CD14-positive monocyte (primary cell): ENCODE results near the gene ITPR2. TPM values are rescaled to one million over a fixed set of nuclear protein-coding genes. Genes with fewer than 3 reads are reported as not detected.

Experiments
- DNase-seq, 3 donors: peaks; one replicate each; pipeline ENCODE4 v3.0.0-alpha.2; 2011 to 2022
- H2AFZ ChIP-seq: 2 replicates; pipeline ENCODE4 v1.6.0; 2012; ENCODE audit warnings: mild to moderate bottlenecking, low read depth, low read length, inconsistent platforms; ENCODE audit not compliant: insufficient read depth, poor library complexity, severe bottlenecking
- H3K27ac ChIP-seq, 2 donors: 1 replicate in 1 of 2; 2 replicates in 1 of 2; pipeline ENCODE4 v1.5.1; 2012 to 2013; ENCODE audit warnings: low read length in 2 of 2, control low read depth in 1 of 2, inconsistent platforms in 1 of 2, low read depth in 1 of 2, mild to moderate bottlenecking in 1 of 2
- H3K27me3 ChIP-seq, 2 donors: one replicate each; pipeline versions ENCODE4 v1.6.0 to v1.6.1; 2011 to 2013; ENCODE audit warnings: low read length in 2 of 2; ENCODE audit not compliant: control insufficient read depth in 2 of 2, insufficient read depth in 2 of 2
- H3K36me3 ChIP-seq, 2 donors: replicated peaks in 1 of 2; 1 replicate in 1 of 2; 2 replicates in 1 of 2; pipeline versions ENCODE4 v1.5.1 to v1.6.1; 2012 to 2013; ENCODE audit warnings: low read length in 2 of 2, control low read depth in 1 of 2, inconsistent platforms in 1 of 2, mild to moderate bottlenecking in 1 of 2; ENCODE audit not compliant: insufficient read depth in 2 of 2, control insufficient read depth in 1 of 2
- H3K4me1 ChIP-seq, 2 donors: 1 replicate in 1 of 2; 2 replicates in 1 of 2; pipeline versions ENCODE4 v1.5.1 to v1.6.1; 2012 to 2013; ENCODE audit warnings: low read length in 2 of 2, control low read depth in 1 of 2, inconsistent platforms in 1 of 2, mild to moderate bottlenecking in 1 of 2, moderate library complexity in 1 of 2; ENCODE audit not compliant: insufficient read depth in 2 of 2, control insufficient read depth in 1 of 2
- H3K4me2 ChIP-seq: replicated peaks from 2 replicates; pipeline ENCODE3; 2012; ENCODE audit warnings: low read length, moderate library complexity, mild to moderate bottlenecking; ENCODE audit not compliant: poor library complexity, severe bottlenecking; ENCODE audit errors: extremely low read depth
- H3K4me3 ChIP-seq, 3 experiments: fragments of 200-600 bp in 1 of 3; sonication (generic) in 1 of 3; replicated peaks in 1 of 3; 1 replicate in 2 of 3; 2 replicates in 1 of 3; pipeline ENCODE4 v1.5.1; 2011 to 2013; ENCODE audit warnings: low read length in 3 of 3, mild to moderate bottlenecking in 3 of 3, control low read depth in 2 of 3, low read depth in 2 of 3, inconsistent platforms in 1 of 3, moderate library complexity in 1 of 3
- H3K79me2 ChIP-seq: 2 replicates; pipeline ENCODE4 v1.6.0; 2012; ENCODE audit warnings: mild to moderate bottlenecking, control low read depth, inconsistent platforms, low read length, moderate library complexity; ENCODE audit not compliant: insufficient read depth
- H3K9ac ChIP-seq: 2 replicates; pipeline ENCODE4 v1.6.0; 2017; ENCODE audit warnings: low read length, mild to moderate bottlenecking; ENCODE audit not compliant: insufficient read depth, poor library complexity, severe bottlenecking
- H3K9me3 ChIP-seq, 2 donors: replicated peaks in 1 of 2; 1 replicate in 1 of 2; 2 replicates in 1 of 2; pipeline versions ENCODE4 v1.5.1 to v1.6.1; 2012 to 2013; ENCODE audit warnings: low read length in 2 of 2, control low read depth in 1 of 2; ENCODE audit not compliant: control insufficient read depth in 1 of 2, insufficient read depth in 1 of 2
- H4K20me1 ChIP-seq: 2 replicates; pipeline ENCODE4 v1.6.0; 2012; ENCODE audit warnings: mild to moderate bottlenecking, low read length, control low read depth, moderate library complexity; ENCODE audit not compliant: insufficient read depth
- H3K27ac Mint-ChIP-seq, 7 donors: one replicate each; pipeline ENCODE4 v1.8.0; 2020; ENCODE audit warnings: mild to moderate bottlenecking in 7 of 7, mixed read lengths in 7 of 7, moderate library complexity in 6 of 7, inconsistent platforms in 2 of 7
- H3K27me3 Mint-ChIP-seq, 3 donors: one replicate each; pipeline ENCODE4 v1.8.0; 2021 to 2022; ENCODE audit warnings: low read depth in 3 of 3, mild to moderate bottlenecking in 3 of 3, mixed read lengths in 3 of 3, moderate library complexity in 3 of 3, inconsistent platforms in 1 of 3
- H3K36me3 Mint-ChIP-seq, 2 donors: one replicate each; pipeline ENCODE4 v1.8.0; 2020; ENCODE audit warnings: mixed read lengths in 2 of 2, inconsistent platforms in 1 of 2, mild to moderate bottlenecking in 1 of 2
- H3K4me1 Mint-ChIP-seq: one replicate; pipeline ENCODE4 v1.8.0; 2020; ENCODE audit warnings: mild to moderate bottlenecking, mixed read lengths
- H3K4me3 Mint-ChIP-seq, 2 donors: one replicate each; pipeline ENCODE4 v1.8.0; 2020; ENCODE audit warnings: mild to moderate bottlenecking in 2 of 2, mixed read lengths in 2 of 2, moderate library complexity in 1 of 2
- H3K9me3 Mint-ChIP-seq, 7 donors: one replicate each; pipeline ENCODE4 v1.8.0; 2020 to 2022; ENCODE audit warnings: mixed read lengths in 7 of 7, mild to moderate bottlenecking in 6 of 7, moderate library complexity in 6 of 7, inconsistent platforms in 2 of 7
- CTCF ChIP-seq: fragments of 200-600 bp; IDR thresholded peaks from one replicate; pipeline ENCODE4 v1.8.0; 2022; ENCODE audit warnings: antibody characterized with exemption, mild to moderate bottlenecking
- WGBS: methylation state at CpG from one replicate; pipeline ENCODE4 v1.1.5; 2013; ENCODE audit warnings: missing lambda C conversion rate; ENCODE audit not compliant: insufficient coverage; 5-methylcytosine and 5-hydroxymethylcytosine counted together
- intact Hi-C, 2 donors: fragments of 100-400 bp; cut with micrococcal nuclease; formaldehyde crosslinking; loops; one replicate each; pipeline versions ENCODE4 v1.15.0 to v1.15.1; 2023
- polyA plus RNA-seq, 3 donors: library from polyadenylated mRNA; depleted of rRNA in 1 of 3; unstranded in 2 of 3; stranded (reverse) in 1 of 3; fragments of 300-500 nt in 2 of 3; fragments of >200 nt in 1 of 3; fragmentation: Illumina TruSeq in 2 of 3; gene quantifications; 1 replicate in 2 of 3; 2 replicates in 1 of 3; pipeline ENCODE4 v1.2.3, GENCODE V29; 2012 to 2021

The ITPR2 gene
- polyA plus RNA-seq, 3 donors = 2.7 to 6.4 (median 5.7) TPM

GRCh38 chr12:26528943-26529342, 304.1 kb downstream of the ITPR2 start:
- no peaks in the 10 kb centered on the region for H3K79me2 ChIP-seq
- intact Hi-C loops = loop anchor here in 1 of 2 donors (5.0 kb wide), 1 partner anchor 432 kb away; no protein-coding TSS in a partner anchor
- no peaks in the 10 kb centered on the region for H3K27me3 ChIP-seq
- H3K4me1 ChIP-seq = peaks cover under 1 to 2% of the 10 kb centered on the region in 2 donors
- peaks cover 7 to 8% of the 10 kb centered on the region in 2 donors for H3K9me3 ChIP-seq
- H3K4me3 ChIP-seq = no peak overlapping the region
- no peak for DNase-seq
- H3K4me3 Mint-ChIP-seq = no peak overlapping the region
- 100% methylated on average over 1 of the region's 1 CpG for WGBS
- H3K27ac ChIP-seq = no peak overlapping the region
- peaks cover 0 to 7% of the 10 kb centered on the region in 2 donors for H3K36me3 ChIP-seq
- H3K9me3 Mint-ChIP-seq = peaks cover 9 to 20% (median 11%) of the 10 kb centered on the region in 7 donors
- H2AFZ ChIP-seq = no peak overlapping the region
- peaks cover 15 to 18% of the 10 kb centered on the region in 2 donors for H3K36me3 Mint-ChIP-seq
- peaks cover 7% of the 10 kb centered on the region for H3K4me1 Mint-ChIP-seq
- H3K27me3 Mint-ChIP-seq = no peaks in the 10 kb centered on the region
- H3K27ac Mint-ChIP-seq = peak overlapping the region in 2 of 7 donors; percentile 24 to 43
- no peak for TF ChIP-seq CTCF
- no peaks in the 10 kb centered on the region for H4K20me1 ChIP-seq
- no peak overlapping the region for H3K9ac ChIP-seq
- no peak overlapping the region for H3K4me2 ChIP-seq

- no peak for DNase-seq
- H3K36me3 ChIP-seq = peaks cover 0 to 7% of the 10 kb centered on the region in 2 donors
- H3K9me3 ChIP-seq = peaks cover 7 to 8% of the 10 kb centered on the region in 2 donors
- no peak for TF ChIP-seq CTCF
- H2AFZ ChIP-seq = no peak overlapping the region
- H3K4me1 ChIP-seq = peaks cover 5 to 7% of the 10 kb centered on the region in 2 donors
- peaks cover 16% of the 10 kb centered on the region for H3K4me1 Mint-ChIP-seq
- no peaks in the 10 kb centered on the region for H3K27me3 ChIP-seq
- H3K36me3 Mint-ChIP-seq = peaks cover 15 to 16% of the 10 kb centered on the region in 2 donors
- no peak overlapping the region for H3K4me2 ChIP-seq
- no peaks in the 10 kb centered on the region for H3K27me3 Mint-ChIP-seq
- no peak overlapping the region for H3K4me3 Mint-ChIP-seq
- no peak overlapping the region for H3K27ac Mint-ChIP-seq
- intact Hi-C loops = loop anchor here in 1 of 2 donors (5.0 kb wide), 1 partner anchor 430 kb away; no protein-coding TSS in a partner anchor
- H4K20me1 ChIP-seq = no peaks in the 10 kb centered on the region
- no CpG with 5 or more reads among the region's 4 CpGs for WGBS
- H3K9ac ChIP-seq = no peak overlapping the region
- peaks cover 9 to 20% (median 11%) of the 10 kb centered on the region in 7 donors for H3K9me3 Mint-ChIP-seq
- no peak overlapping the region for H3K4me3 ChIP-seq
- H3K79me2 ChIP-seq = no peaks in the 10 kb centered on the region
- no peak overlapping the region for H3K27ac ChIP-seq
These were observed 305.3 kb downstream of the ITPR2 start for GRCh38 chr12:26527682-26528081.
